Measurements from ENCODE around the gene FCAR.
"Not testable (repeated sequence)": the region's sequence is repeated elsewhere in the genome, so short reads cannot be mapped to it uniquely, and the experiment has no call there.

FCAR gene

GRCh38 chr19:54873990-54874389, at the start of gene FCAR:
TSS of gene FCAR (plus strand) at chr19:54874235. CDS start at chr19:54874290, 55 bp downstream.
- no peak within 1 kb of the TSS for H3K27ac ChIP-seq (ENCODE audit: low read depth, low read length)
- no peaks in the 10 kb centered on the region for H3K27me3 ChIP-seq (ENCODE audit: control insufficient read depth in 5 of 5, insufficient read depth in 4 of 5, low read length in 5 of 5)
- H3K9ac ChIP-seq (ENCODE audit: low read length in 5 of 5), result no peak within 1 kb of the TSS
- no peaks in the 10 kb centered on the region for H3K36me3 ChIP-seq (ENCODE audit: control insufficient read depth in 5 of 5, insufficient read depth in 5 of 5, low read length in 5 of 5)
- no peaks in the 10 kb centered on the region for H3K9me3 ChIP-seq (ENCODE audit: control insufficient read depth in 5 of 5, low read length in 5 of 5)
- no peak within 1 kb of the TSS for H3K4me3 ChIP-seq (ENCODE audit: low read depth in 1 of 5, low read length in 5 of 5)
- H3K4me1 ChIP-seq (ENCODE audit: control insufficient read depth in 5 of 5, insufficient read depth in 5 of 5, low read length in 5 of 5), result peaks cover 0 to 7% (median 0%) of the 10 kb centered on the region in 5 donors

- H3K9me3 ChIP-seq (ENCODE audit: control insufficient read depth in 5 of 5, low read length in 5 of 5); H3K4me1 ChIP-seq (ENCODE audit: control insufficient read depth in 5 of 5, insufficient read depth in 5 of 5, low read length in 5 of 5); H3K4me3 ChIP-seq (ENCODE audit: low read depth in 1 of 5, low read length in 5 of 5); H3K36me3 ChIP-seq (ENCODE audit: control insufficient read depth in 5 of 5, insufficient read depth in 5 of 5, low read length in 5 of 5); H3K27me3 ChIP-seq (ENCODE audit: control insufficient read depth in 5 of 5, insufficient read depth in 4 of 5, low read length in 5 of 5); H3K27ac ChIP-seq (ENCODE audit: low read depth, low read length); H3K9ac ChIP-seq (ENCODE audit: low read length in 5 of 5): not testable (repeated sequence)
Measured at GRCh38 chr19:54824416-54824815, 49.6 kb upstream of the FCAR start.

- not testable (repeated sequence) for H3K4me3 ChIP-seq (ENCODE audit: low read depth in 1 of 5, low read length in 5 of 5); H3K4me1 ChIP-seq (ENCODE audit: control insufficient read depth in 5 of 5, insufficient read depth in 5 of 5, low read length in 5 of 5); H3K9ac ChIP-seq (ENCODE audit: low read length in 5 of 5); H3K36me3 ChIP-seq (ENCODE audit: control insufficient read depth in 5 of 5, insufficient read depth in 5 of 5, low read length in 5 of 5); H3K27ac ChIP-seq (ENCODE audit: low read depth, low read length); H3K27me3 ChIP-seq (ENCODE audit: control insufficient read depth in 5 of 5, insufficient read depth in 4 of 5, low read length in 5 of 5); H3K9me3 ChIP-seq (ENCODE audit: control insufficient read depth in 5 of 5, low read length in 5 of 5)
Measured at GRCh38 chr19:54825326-54825725, 48.7 kb upstream of the FCAR start.

GRCh38 chr19:54828064-54828463, 46.0 kb upstream of the FCAR start:
- not testable (repeated sequence) for H3K9me3 ChIP-seq (ENCODE audit: control insufficient read depth in 5 of 5, low read length in 5 of 5); H3K36me3 ChIP-seq (ENCODE audit: control insufficient read depth in 5 of 5, insufficient read depth in 5 of 5, low read length in 5 of 5); H3K4me1 ChIP-seq (ENCODE audit: control insufficient read depth in 5 of 5, insufficient read depth in 5 of 5, low read length in 5 of 5)

GRCh38 chr19:54832496-54832895, 41.5 kb upstream of the FCAR start, which contains the start of gene KIR2DS4:
TSS of gene KIR2DS4 (plus strand) at chr19:54832676.
- not testable (repeated sequence) for H3K9me3 ChIP-seq (ENCODE audit: control insufficient read depth in 5 of 5, low read length in 5 of 5); H3K9ac ChIP-seq (ENCODE audit: low read length in 5 of 5); H3K4me3 ChIP-seq (ENCODE audit: low read depth in 1 of 5, low read length in 5 of 5); H3K36me3 ChIP-seq (ENCODE audit: control insufficient read depth in 5 of 5, insufficient read depth in 5 of 5, low read length in 5 of 5); H3K27me3 ChIP-seq (ENCODE audit: control insufficient read depth in 5 of 5, insufficient read depth in 4 of 5, low read length in 5 of 5); H3K27ac ChIP-seq (ENCODE audit: low read depth, low read length); H3K4me1 ChIP-seq (ENCODE audit: control insufficient read depth in 5 of 5, insufficient read depth in 5 of 5, low read length in 5 of 5)

More at GRCh38 chr19:54828064-54828463, 46.0 kb upstream of the FCAR start:
- not testable (repeated sequence) for H3K4me3 ChIP-seq (ENCODE audit: low read depth in 1 of 5, low read length in 5 of 5); H3K27me3 ChIP-seq (ENCODE audit: control insufficient read depth in 5 of 5, insufficient read depth in 4 of 5, low read length in 5 of 5); H3K27ac ChIP-seq (ENCODE audit: low read depth, low read length); H3K9ac ChIP-seq (ENCODE audit: low read length in 5 of 5)

- H3K9me3 ChIP-seq (ENCODE audit: control insufficient read depth in 5 of 5, low read length in 5 of 5); H3K27ac ChIP-seq (ENCODE audit: low read depth, low read length); H3K9ac ChIP-seq (ENCODE audit: low read length in 5 of 5); H3K4me1 ChIP-seq (ENCODE audit: control insufficient read depth in 5 of 5, insufficient read depth in 5 of 5, low read length in 5 of 5); H3K4me3 ChIP-seq (ENCODE audit: low read depth in 1 of 5, low read length in 5 of 5); H3K36me3 ChIP-seq (ENCODE audit: control insufficient read depth in 5 of 5, insufficient read depth in 5 of 5, low read length in 5 of 5); H3K27me3 ChIP-seq (ENCODE audit: control insufficient read depth in 5 of 5, insufficient read depth in 4 of 5, low read length in 5 of 5): not testable (repeated sequence)
Measured at GRCh38 chr19:54835126-54835525, 38.9 kb upstream of the FCAR start.

- H3K27me3 ChIP-seq (ENCODE audit: control insufficient read depth in 5 of 5, insufficient read depth in 4 of 5, low read length in 5 of 5); H3K9ac ChIP-seq (ENCODE audit: low read length in 5 of 5); H3K36me3 ChIP-seq (ENCODE audit: control insufficient read depth in 5 of 5, insufficient read depth in 5 of 5, low read length in 5 of 5); H3K4me1 ChIP-seq (ENCODE audit: control insufficient read depth in 5 of 5, insufficient read depth in 5 of 5, low read length in 5 of 5); H3K9me3 ChIP-seq (ENCODE audit: control insufficient read depth in 5 of 5, low read length in 5 of 5); H3K4me3 ChIP-seq (ENCODE audit: low read depth in 1 of 5, low read length in 5 of 5); H3K27ac ChIP-seq (ENCODE audit: low read depth, low read length): not testable (repeated sequence)
Measured at GRCh38 chr19:54837522-54837921, 36.5 kb upstream of the FCAR start.

GRCh38 chr19:54843171-54843570, 30.9 kb upstream of the FCAR start:
- H3K4me1 ChIP-seq (ENCODE audit: control insufficient read depth in 5 of 5, insufficient read depth in 5 of 5, low read length in 5 of 5); H3K9me3 ChIP-seq (ENCODE audit: control insufficient read depth in 5 of 5, low read length in 5 of 5); H3K36me3 ChIP-seq (ENCODE audit: control insufficient read depth in 5 of 5, insufficient read depth in 5 of 5, low read length in 5 of 5); H3K9ac ChIP-seq (ENCODE audit: low read length in 5 of 5); H3K27me3 ChIP-seq (ENCODE audit: control insufficient read depth in 5 of 5, insufficient read depth in 4 of 5, low read length in 5 of 5); H3K4me3 ChIP-seq (ENCODE audit: low read depth in 1 of 5, low read length in 5 of 5); H3K27ac ChIP-seq (ENCODE audit: low read depth, low read length): not testable (repeated sequence)

GRCh38 chr19:54850061-54850640, 23.9 kb upstream of the FCAR start, which contains the start of gene KIR3DL2:
TSS of gene KIR3DL2 (plus strand) at chr19:54850443. CDS start at chr19:54850476, 33 bp downstream.
- H3K4me1 ChIP-seq (ENCODE audit: control insufficient read depth in 5 of 5, insufficient read depth in 5 of 5, low read length in 5 of 5); H3K9me3 ChIP-seq (ENCODE audit: control insufficient read depth in 5 of 5, low read length in 5 of 5); H3K36me3 ChIP-seq (ENCODE audit: control insufficient read depth in 5 of 5, insufficient read depth in 5 of 5, low read length in 5 of 5); H3K27ac ChIP-seq (ENCODE audit: low read depth, low read length); H3K9ac ChIP-seq (ENCODE audit: low read length in 5 of 5); H3K4me3 ChIP-seq (ENCODE audit: low read depth in 1 of 5, low read length in 5 of 5): not testable (repeated sequence)
- H3K27me3 ChIP-seq (ENCODE audit: control insufficient read depth in 5 of 5, insufficient read depth in 4 of 5, low read length in 5 of 5), result peaks cover 0 to 10% (median 0%) of the 10 kb centered on the region in 5 donors

GRCh38 chr19:54850930-54851329, 23.1 kb upstream of the FCAR start:
- peaks cover 0 to 10% (median 0%) of the 10 kb centered on the region in 5 donors for H3K27me3 ChIP-seq (ENCODE audit: control insufficient read depth in 5 of 5, insufficient read depth in 4 of 5, low read length in 5 of 5)
- H3K27ac ChIP-seq (ENCODE audit: low read depth, low read length), result no peak overlapping the region
- peaks cover 0 to 2% (median 0%) of the 10 kb centered on the region in 5 donors for H3K9me3 ChIP-seq (ENCODE audit: control insufficient read depth in 5 of 5, low read length in 5 of 5)
- no peaks in the 10 kb centered on the region for H3K36me3 ChIP-seq (ENCODE audit: control insufficient read depth in 5 of 5, insufficient read depth in 5 of 5, low read length in 5 of 5)
- H3K4me3 ChIP-seq (ENCODE audit: low read depth in 1 of 5, low read length in 5 of 5), result no peak overlapping the region
- H3K9ac ChIP-seq (ENCODE audit: low read length in 5 of 5), result no peak overlapping the region
- H3K4me1 ChIP-seq (ENCODE audit: control insufficient read depth in 5 of 5, insufficient read depth in 5 of 5, low read length in 5 of 5), result no peaks in the 10 kb centered on the region

- Histone ChIP-seq H3K27ac (ENCODE audit: low read depth, low read length) (no peak overlapping the region), H3K4me3 (ENCODE audit: low read depth in 1 of 5, low read length in 5 of 5) (no peak overlapping the region), H3K9ac (ENCODE audit: low read length in 5 of 5) (no peak overlapping the region), H3K36me3 (ENCODE audit: control insufficient read depth in 5 of 5, insufficient read depth in 5 of 5, low read length in 5 of 5) (no peaks in the 10 kb centered on the region), H3K9me3 (ENCODE audit: control insufficient read depth in 5 of 5, low read length in 5 of 5) (no peaks in the 10 kb centered on the region), H3K4me1 (ENCODE audit: control insufficient read depth in 5 of 5, insufficient read depth in 5 of 5, low read length in 5 of 5) (no peaks in the 10 kb centered on the region), H3K27me3 (ENCODE audit: control insufficient read depth in 5 of 5, insufficient read depth in 4 of 5, low read length in 5 of 5) (peaks cover 0 to 10% (median 0%) of the 10 kb centered on the region in 5 donors)
Measured at GRCh38 chr19:54851353-54851752, 22.7 kb upstream of the FCAR start.
